ENCODE data around the gene AQP12A.

- TF ChIP-seq CTCF (IDR thresholded peaks at IDR 0.05), result no peak
- no peak for TF ChIP-seq POLR2A (IDR thresholded peaks at IDR 0.05)
- no peak for TF ChIP-seq POLR2AphosphoS5 (IDR thresholded peaks at IDR 0.05)
These were observed 15.5 kb downstream of the AQP12A start for GRCh38 chr2:240707043-240707756.

Measured in stomach (tissue), 4 donors.